Psoas muscle (tissue), 8 donors: ENCODE measurements around the gene NME1. TPM values are rescaled to one million over a fixed set of nuclear protein-coding genes. Genes with fewer than 3 reads are reported as not detected.

Experiments used
- ATAC-seq, 4 donors: fragments of 200-7000 bp; cut with Tn5 transposase; one replicate each; pipeline ENCODE4 v1.9.1; 2020; ENCODE audit warnings: moderate library complexity in 3 of 4, mild to moderate bottlenecking in 2 of 4
- DNase-seq, 2 donors: peaks; one replicate each; pipeline ENCODE4 v3.0.0-alpha.2; 2020
- H3K27ac ChIP-seq: fragments of 200-600 bp; one replicate; pipeline ENCODE4 v1.8.0; 2022
- H3K27me3 ChIP-seq, 3 donors: fragments of 200-600 bp in 1 of 3; one replicate each; pipeline versions ENCODE4 v1.6.1 to v1.8.0; 2013 to 2022; ENCODE audit warnings: low read length in 2 of 3, mild to moderate bottlenecking in 2 of 3, moderate library complexity in 1 of 3; ENCODE audit not compliant: insufficient read depth in 3 of 3
- H3K36me3 ChIP-seq, 2 donors: fragments of 200-600 bp in 1 of 2; one replicate each; pipeline versions ENCODE4 v1.6.1 to v1.8.0; 2013 to 2022; ENCODE audit warnings: low read depth in 1 of 2, mild to moderate bottlenecking in 1 of 2, moderate library complexity in 1 of 2; ENCODE audit not compliant: insufficient read depth in 1 of 2
- H3K4me1 ChIP-seq: fragments of 200-600 bp; one replicate; pipeline ENCODE4 v1.8.0; 2022
- H3K4me3 ChIP-seq: fragments of 200-600 bp; one replicate; pipeline ENCODE4 v1.8.0; 2022; ENCODE audit warnings: mild to moderate bottlenecking
- H3K9me3 ChIP-seq: fragments of 200-600 bp; one replicate; pipeline ENCODE4 v1.8.0; 2022
- WGBS, 3 donors: extraction: QIAGEN DNeasy Blood & Tissue Kit; methylation state at CpG; one replicate each; pipeline versions ENCODE4 v1.1.6 to v1.1.7; 2013; 5-methylcytosine and 5-hydroxymethylcytosine counted together
- intact Hi-C, 2 donors: fragments of 100-400 bp; cut with DNase I; formaldehyde crosslinking; loops; one replicate each; pipeline versions ENCODE4 v1.11.0 to v1.14.2; 2022
- polyA plus RNA-seq, 3 donors: library from polyadenylated mRNA; stranded (reverse); fragments of 200-250 nt; gene quantifications; one replicate each; pipeline ENCODE4 v1.2.3, GENCODE V29; 2013
- total RNA-seq, 4 donors: library from RNA; stranded (reverse); fragmentation: NEBNext Ultra II Directional in 2 of 4; extraction: Animal tissue kit (Norgen Biotek cat#: 25700) in 2 of 4; gene quantifications; one replicate each; pipeline versions ENCODE4 v1.2.1 to v1.2.4, GENCODE V29; 2021 to 2023
- TF ChIP-seq, protein P1 (sequence below): fragments of 200-600 bp; IDR thresholded peaks from one replicate; pipeline ENCODE4 v1.8.0; 2022; ENCODE audit warnings: antibody characterized with exemption
- donor health status: healthy with polysubstance abuse.
- donor health status: DM: no; HTN: no; CAD: no; lungs with moderate emphysema.
- donor health status: Bipolar disorder and iron deficiency.
- donor health status: healthy.
- donor health status: DM: yes; HTN: yes; CAD: no.
- donor health status: DM: no; HTN: no; CAD: no.
- donor health status: DM: no; HTN: no; CAD: no.
- donor health status: DM: yes; HTN: yes; CAD: no.

Gene NME1
- total and polyA plus RNA-seq, 7 donors = 29.3 to 328 (median 55.8) TPM

DNA sequence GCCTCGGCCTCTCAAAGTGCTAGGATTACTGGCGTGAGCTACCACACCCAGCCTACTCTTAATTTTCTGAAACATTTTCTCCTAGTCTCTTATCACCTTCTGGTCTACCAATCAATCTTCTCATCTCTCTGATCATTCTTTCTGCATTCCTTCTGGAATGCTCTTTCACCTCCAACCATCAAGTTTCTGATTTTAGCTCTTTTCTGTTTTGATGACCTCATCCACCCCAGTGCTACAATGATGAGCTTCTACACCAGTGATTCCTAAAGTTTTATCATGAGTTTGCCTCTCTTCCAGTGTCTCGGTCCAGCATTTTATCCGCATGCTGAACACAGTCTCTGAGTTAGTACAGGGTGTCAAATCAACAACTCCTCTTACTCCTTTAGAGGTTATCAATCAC is 44.4 kb downstream of the NME1 start:
- intact Hi-C loops = no loop called here
- Histone ChIP-seq H3K27ac (no peak overlapping the region), H3K36me3 (peaks cover 3 to 99% of the 10 kb centered on the region in 2 donors), H3K4me1 (no peaks in the 10 kb centered on the region), H3K27me3 (no peaks in the 10 kb centered on the region), H3K9me3 (no peaks in the 10 kb centered on the region), H3K4me3 (no peak overlapping the region)
- WGBS, 3 donors = 94 to 99% (median 95%) methylated on average over 4 of the region's 4 CpGs
- DNase-seq = no peak
- ATAC-seq = no peak
- TF ChIP-seq, protein P1, sequence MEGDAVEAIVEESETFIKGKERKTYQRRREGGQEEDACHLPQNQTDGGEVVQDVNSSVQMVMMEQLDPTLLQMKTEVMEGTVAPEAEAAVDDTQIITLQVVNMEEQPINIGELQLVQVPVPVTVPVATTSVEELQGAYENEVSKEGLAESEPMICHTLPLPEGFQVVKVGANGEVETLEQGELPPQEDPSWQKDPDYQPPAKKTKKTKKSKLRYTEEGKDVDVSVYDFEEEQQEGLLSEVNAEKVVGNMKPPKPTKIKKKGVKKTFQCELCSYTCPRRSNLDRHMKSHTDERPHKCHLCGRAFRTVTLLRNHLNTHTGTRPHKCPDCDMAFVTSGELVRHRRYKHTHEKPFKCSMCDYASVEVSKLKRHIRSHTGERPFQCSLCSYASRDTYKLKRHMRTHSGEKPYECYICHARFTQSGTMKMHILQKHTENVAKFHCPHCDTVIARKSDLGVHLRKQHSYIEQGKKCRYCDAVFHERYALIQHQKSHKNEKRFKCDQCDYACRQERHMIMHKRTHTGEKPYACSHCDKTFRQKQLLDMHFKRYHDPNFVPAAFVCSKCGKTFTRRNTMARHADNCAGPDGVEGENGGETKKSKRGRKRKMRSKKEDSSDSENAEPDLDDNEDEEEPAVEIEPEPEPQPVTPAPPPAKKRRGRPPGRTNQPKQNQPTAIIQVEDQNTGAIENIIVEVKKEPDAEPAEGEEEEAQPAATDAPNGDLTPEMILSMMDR = no peak

DNA sequence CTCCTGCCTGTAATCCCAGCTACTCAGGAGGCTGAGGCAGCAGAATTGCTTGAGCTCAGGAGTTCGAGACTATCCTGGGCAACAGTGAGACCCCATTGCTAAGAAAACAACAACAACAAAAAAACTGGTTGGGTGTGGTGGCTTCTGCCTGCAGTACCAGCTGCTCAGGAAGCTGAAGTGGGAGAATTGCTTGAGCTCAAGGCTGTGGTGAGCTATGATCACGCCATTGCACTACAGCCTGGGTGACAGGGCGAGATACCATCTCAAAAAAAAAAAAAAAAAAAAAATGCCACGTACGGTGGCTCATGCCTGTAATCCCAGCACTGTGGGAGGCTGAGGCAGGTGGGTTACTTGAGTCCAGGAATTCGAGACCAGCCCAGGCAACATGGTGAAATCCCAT is 46.9 kb downstream of the NME1 start:
- H3K27me3 ChIP-seq = no peaks in the 10 kb centered on the region
- H3K9me3 ChIP-seq = no peaks in the 10 kb centered on the region
- ATAC-seq (no peak), DNase-seq (no peak)
- 89 to 99% (median 96%) methylated on average over 6 of the region's 6 CpGs for WGBS, 3 donors
- H3K27ac ChIP-seq = no peak overlapping the region
- TF ChIP-seq, protein P1 = no peak
- H3K4me1 ChIP-seq = no peaks in the 10 kb centered on the region
- intact Hi-C loops = no loop called here
- no peak overlapping the region for H3K4me3 ChIP-seq
- peaks cover 6 to 99% of the 10 kb centered on the region in 2 donors for H3K36me3 ChIP-seq

DNA sequence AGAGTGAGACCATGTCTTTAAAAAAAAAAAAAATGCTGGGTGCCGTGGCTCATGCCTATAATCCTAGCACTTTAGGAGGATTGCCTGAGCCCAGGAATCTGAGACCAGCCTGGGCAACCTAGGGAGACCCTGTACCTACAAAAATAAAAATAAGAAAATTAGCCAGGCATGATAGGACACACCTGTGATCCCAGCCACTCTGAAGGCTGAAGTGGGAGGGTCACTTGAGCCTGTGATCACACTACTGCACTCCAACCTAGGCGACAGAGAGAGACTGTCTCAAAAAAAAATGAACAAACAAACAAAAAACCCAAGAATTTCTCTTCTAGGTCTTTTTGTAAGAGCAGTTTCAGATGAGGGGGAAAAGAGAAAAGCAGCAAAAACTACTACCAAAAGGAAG is 47.5 kb downstream of the NME1 start:
- WGBS, 3 donors = 89 to 95% (median 91%) methylated on average over 2 of the region's 2 CpGs
- ATAC-seq = no peak
- Histone ChIP-seq H3K4me3 (no peak overlapping the region), H3K4me1 (no peaks in the 10 kb centered on the region), H3K9me3 (no peaks in the 10 kb centered on the region), H3K27ac (no peak overlapping the region), H3K36me3 (peaks cover 6 to 99% of the 10 kb centered on the region in 2 donors), H3K27me3 (no peaks in the 10 kb centered on the region)
- intact Hi-C loops = no loop called here
- TF ChIP-seq, protein P1 = no peak
- DNase-seq = no peak

DNA sequence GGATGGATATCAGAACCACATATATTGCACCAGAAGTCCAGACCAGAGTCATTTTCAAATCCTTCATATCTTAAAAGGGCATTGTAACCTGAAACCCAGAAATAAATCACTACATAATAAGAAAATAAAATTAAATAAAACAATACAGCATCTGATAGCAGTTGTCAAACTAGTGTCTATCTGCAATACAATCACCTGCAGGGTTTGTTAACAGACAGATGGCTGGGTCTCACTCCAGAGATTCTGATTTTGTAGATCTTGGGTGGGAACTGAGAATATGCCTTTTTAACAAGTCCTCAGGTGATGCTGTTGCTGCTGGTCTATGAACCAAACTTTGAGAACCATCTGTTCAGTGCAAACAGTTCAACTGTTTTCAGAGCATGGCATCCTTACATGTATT is 50.5 kb downstream of the NME1 start:
- H3K27me3 ChIP-seq = no peaks in the 10 kb centered on the region
- DNase-seq (no peak), ATAC-seq (no peak)
- no peak overlapping the region for H3K27ac ChIP-seq
- H3K9me3 ChIP-seq = no peaks in the 10 kb centered on the region
- H3K4me3 ChIP-seq = no peak overlapping the region
- TF ChIP-seq, protein P1 = no peak
- intact Hi-C loops = no loop called here
- H3K4me1 ChIP-seq = no peaks in the 10 kb centered on the region
- H3K36me3 ChIP-seq = peaks cover 6 to 100% of the 10 kb centered on the region in 2 donors

Other genes starting within 250 kb of the NME1 start
- 100 to 1,000 TPM in 3 of 4 donors, 10 to 100 TPM in 1; 82.1 to 133 (median 121) TPM for gene SPAG9, start 32.7 kb upstream of the NME1 start, total RNA-seq
- gene SPAG9, start 32.7 kb upstream of the NME1 start, polyA plus RNA-seq = 10 to 100 TPM; 34.8 to 92.1 (median 54.1) TPM
- 100 to 1,000 TPM; 334 to 550 (median 422) TPM for gene NME2, start 12.9 kb downstream of the NME1 start, total RNA-seq
- gene NME2, start 12.9 kb downstream of the NME1 start, polyA plus RNA-seq = 1,000 to 10,000 TPM in 1 of 3 donors, 100 to 1,000 TPM in 2; 607 to 1,336 (median 718) TPM
- gene MBTD1, start 106.5 kb downstream of the NME1 start, total RNA-seq = 1 to 10 TPM; 5.1 to 6.6 (median 5.7) TPM
- 1 to 10 TPM; 2.7 to 7.2 (median 3.0) TPM for gene MBTD1, start 106.5 kb downstream of the NME1 start, polyA plus RNA-seq
- gene UTP18, start 107.0 kb downstream of the NME1 start, total RNA-seq = 10 to 100 TPM; 13.1 to 24.6 (median 20.2) TPM
- gene UTP18, start 107.0 kb downstream of the NME1 start, polyA plus RNA-seq = 10 to 100 TPM; 22.3 to 32.5 (median 27.1) TPM